AG04450 (cell line): ENCODE measurements around the gene MATN3. TPM values are rescaled to one million over a fixed set of nuclear protein-coding genes. Genes with fewer than 3 reads are reported as not detected.
A peak's percentile ranks its signal among the peaks of the same experiment; 100 is the strongest.

Experiments
- CTCF ChIA-PET: fragments of 300-600, 350-600 bp; formaldehyde crosslinking; extraction: SDS; loops from one replicate; lab custom pipeline; 2022; ENCODE audit warnings: antibody characterized with exemption, inconsistent platforms; lab: Charles Lee
- POLR2A ChIA-PET: fragments of 350-600 bp; formaldehyde crosslinking; extraction: SDS; loops from one replicate; lab custom pipeline; 2021; ENCODE audit warnings: antibody characterized with exemption, inconsistent platforms; lab: Yijun Ruan, JAX
- DNase-seq: peaks from one replicate; pipeline ENCODE4 v3.0.0-alpha.2; 2011; ENCODE audit warnings: low read depth, low spot score
- H3K27ac ChIP-seq: one replicate; pipeline ENCODE4 v1.5.1; 2012; ENCODE audit warnings: low read depth, low read length, control low read depth
- H3K27me3 ChIP-seq: one replicate; pipeline ENCODE4 v1.6.0; 2012; ENCODE audit warnings: low read length; ENCODE audit not compliant: control insufficient read depth, insufficient read depth
- H3K4me3 ChIP-seq: 2 replicates; pipeline ENCODE4 v1.5.1; 2011; ENCODE audit warnings: mild to moderate bottlenecking, low read depth, low read length, control low read depth
- H3K9me3 ChIP-seq: 2 replicates; pipeline ENCODE4 v1.5.1; 2012; ENCODE audit warnings: low read length; ENCODE audit not compliant: control insufficient read depth, insufficient read depth
- polyA plus RNA-seq: library from polyadenylated mRNA; depleted of rRNA; stranded (reverse); fragments of >200 nt; gene quantifications from 2 replicates; pipeline ENCODE4 v1.2.3, GENCODE V29; 2011
- TF ChIP-seq, protein P1 (sequence below): IDR thresholded peaks from 2 replicates; pipeline ENCODE4 v1.5.1; 2011; ENCODE audit warnings: low read depth, low read length, control low read depth, inconsistent platforms

Gene MATN3
- polyA plus RNA-seq, 1 experiment, result 2.7 TPM

DNA sequence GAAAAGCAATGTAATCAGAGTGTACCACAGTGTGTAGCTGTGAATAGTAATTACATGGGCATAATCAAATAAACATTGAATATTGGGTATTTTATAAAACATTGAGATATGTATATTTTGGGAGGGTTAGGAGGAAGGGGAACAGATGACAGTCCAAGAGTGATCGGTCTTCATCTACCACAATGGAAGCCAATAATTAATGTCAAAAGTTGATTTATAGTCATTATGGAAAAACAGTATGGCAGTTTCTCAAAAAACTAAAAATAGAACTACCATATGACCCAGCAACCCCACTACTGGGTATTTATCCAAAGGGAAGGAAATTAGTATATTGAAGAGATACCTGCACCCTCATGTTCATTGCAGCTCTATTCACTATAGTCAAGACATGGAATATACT, 44.8 kb upstream of the MATN3 start:
- H3K27ac ChIP-seq, result no peak overlapping the region
- no peaks in the 10 kb centered on the region for H3K9me3 ChIP-seq
- no peak for DNase-seq
- no peak overlapping the region for H3K4me3 ChIP-seq
- POLR2A ChIA-PET, result no interaction called here
- H3K27me3 ChIP-seq, result no peaks in the 10 kb centered on the region
- TF ChIP-seq, protein P1, sequence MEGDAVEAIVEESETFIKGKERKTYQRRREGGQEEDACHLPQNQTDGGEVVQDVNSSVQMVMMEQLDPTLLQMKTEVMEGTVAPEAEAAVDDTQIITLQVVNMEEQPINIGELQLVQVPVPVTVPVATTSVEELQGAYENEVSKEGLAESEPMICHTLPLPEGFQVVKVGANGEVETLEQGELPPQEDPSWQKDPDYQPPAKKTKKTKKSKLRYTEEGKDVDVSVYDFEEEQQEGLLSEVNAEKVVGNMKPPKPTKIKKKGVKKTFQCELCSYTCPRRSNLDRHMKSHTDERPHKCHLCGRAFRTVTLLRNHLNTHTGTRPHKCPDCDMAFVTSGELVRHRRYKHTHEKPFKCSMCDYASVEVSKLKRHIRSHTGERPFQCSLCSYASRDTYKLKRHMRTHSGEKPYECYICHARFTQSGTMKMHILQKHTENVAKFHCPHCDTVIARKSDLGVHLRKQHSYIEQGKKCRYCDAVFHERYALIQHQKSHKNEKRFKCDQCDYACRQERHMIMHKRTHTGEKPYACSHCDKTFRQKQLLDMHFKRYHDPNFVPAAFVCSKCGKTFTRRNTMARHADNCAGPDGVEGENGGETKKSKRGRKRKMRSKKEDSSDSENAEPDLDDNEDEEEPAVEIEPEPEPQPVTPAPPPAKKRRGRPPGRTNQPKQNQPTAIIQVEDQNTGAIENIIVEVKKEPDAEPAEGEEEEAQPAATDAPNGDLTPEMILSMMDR, result no peak
- CTCF ChIA-PET, result no interaction called here

GRCh38 chr2:20054931-20055330, 42.5 kb upstream of the MATN3 start:
- no peak for DNase-seq
- H3K4me3 ChIP-seq, result no peak overlapping the region
- CTCF ChIA-PET, result interaction anchor here (1.3 kb wide), 1 partner anchor 39 kb away, joined by 4 read pairs; no protein-coding TSS in a partner anchor
- no peak overlapping the region for H3K27ac ChIP-seq
- POLR2A ChIA-PET, result no interaction called here
- no peaks in the 10 kb centered on the region for H3K27me3 ChIP-seq
- TF ChIP-seq, protein P1, result no peak
- H3K9me3 ChIP-seq, result no peaks in the 10 kb centered on the region

GRCh38 chr2:20054119-20054518, 41.7 kb upstream of the MATN3 start:
- ChIA-PET CTCF (interaction anchor here (0.6 kb wide), 1 partner anchor 190 kb away, joined by 3 read pairs; no protein-coding TSS in a partner anchor), POLR2A (no interaction called here)
- TF ChIP-seq, protein P1, result no peak

GRCh38 chr2:20052861-20053281, 40.4 kb upstream of the MATN3 start:
- ChIA-PET POLR2A (interaction anchor here (2.0 to 4.6 kb wide), 5 partner anchors 9 to 42 kb away, joined by 4 to 54 read pairs (median 33); no protein-coding TSS in a partner anchor), CTCF (interaction anchor here (2.2 to 2.3 kb wide), 2 partner anchors 9 to 41 kb away, joined by 8 read pairs; no protein-coding TSS in a partner anchor)
- peak overlapping the region; percentile 100 for H3K27ac ChIP-seq
- peak overlapping the region; percentile 97 for H3K4me3 ChIP-seq
- H3K9me3 ChIP-seq, result no peaks in the 10 kb centered on the region
- no peaks in the 10 kb centered on the region for H3K27me3 ChIP-seq
- peak; percentile 39 for DNase-seq
- TF ChIP-seq, protein P1, result no peak

More at GRCh38 chr2:20054119-20054518, 41.7 kb upstream of the MATN3 start:
- DNase-seq, result no peak
- no peaks in the 10 kb centered on the region for H3K27me3 ChIP-seq
- no peaks in the 10 kb centered on the region for H3K9me3 ChIP-seq
- H3K27ac ChIP-seq, result no peak overlapping the region
- H3K4me3 ChIP-seq, result no peak overlapping the region

- TF ChIP-seq, protein P1, result no peak
- no peak for DNase-seq
- ChIA-PET CTCF (interaction anchor here (2.2 to 2.3 kb wide), 2 partner anchors 9 to 42 kb away, joined by 8 read pairs; no protein-coding TSS in a partner anchor), POLR2A (interaction anchor here (2.0 to 4.6 kb wide), 5 partner anchors 10 to 42 kb away, joined by 4 to 54 read pairs (median 33); no protein-coding TSS in a partner anchor)
- Histone ChIP-seq H3K27ac (peak overlapping the region; percentile 100), H3K27me3 (no peaks in the 10 kb centered on the region), H3K9me3 (no peaks in the 10 kb centered on the region), H3K4me3 (peak overlapping the region; percentile 97)
Observed at GRCh38 chr2:20052229-20052851, 39.9 kb upstream of the MATN3 start.
